Posterior cingulate gyrus (tissue), 11 donors: ENCODE measurements around the gene PHACTR1.
"Not testable (repeated sequence)": the region's sequence is repeated elsewhere in the genome, so short reads cannot be mapped to it uniquely, and the experiment has no call there.

Experiments used
- DNase-seq, 10 donors: peaks; one replicate each; pipeline versions ENCODE4 v3.0.0 to v3.0.0-alpha.2; 2020 to 2021; ENCODE audit warnings: mixed read lengths in 3 of 10
- intact Hi-C: fragments of 100-400 bp; cut with DNase I; formaldehyde crosslinking; loops from one replicate; pipeline ENCODE4 v1.15.1; 2023

The PHACTR1 gene

DNA sequence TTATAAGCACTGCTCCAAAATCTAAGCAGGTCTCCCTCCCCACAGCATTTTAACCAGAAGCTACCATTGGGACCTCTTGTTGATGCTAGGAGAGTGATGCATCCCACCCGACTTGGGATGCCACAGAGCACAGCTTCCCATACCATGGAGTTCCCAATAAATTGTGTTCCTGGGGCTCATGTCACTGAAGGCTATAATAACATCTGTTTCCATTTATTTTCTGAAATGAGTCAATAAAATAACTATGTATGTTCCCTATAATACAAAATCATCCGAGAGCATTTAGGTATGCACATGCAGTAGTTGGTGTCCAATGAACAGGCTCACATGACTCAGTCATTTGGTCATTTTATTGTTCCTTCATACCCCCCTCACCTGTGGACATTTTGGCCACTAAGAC is 407.6 kb downstream of the PHACTR1 start:
- no peak for DNase-seq
- intact Hi-C loops, result no loop called here

GRCh38 chr6:13125841-13126240 is 409.3 kb downstream of the PHACTR1 start:
- intact Hi-C loops, result no loop called here
- no peak for DNase-seq

- intact Hi-C loops, result no loop called here
- no peak for DNase-seq
These were observed 415.5 kb downstream of the PHACTR1 start for GRCh38 chr6:13131935-13132661.

DNA sequence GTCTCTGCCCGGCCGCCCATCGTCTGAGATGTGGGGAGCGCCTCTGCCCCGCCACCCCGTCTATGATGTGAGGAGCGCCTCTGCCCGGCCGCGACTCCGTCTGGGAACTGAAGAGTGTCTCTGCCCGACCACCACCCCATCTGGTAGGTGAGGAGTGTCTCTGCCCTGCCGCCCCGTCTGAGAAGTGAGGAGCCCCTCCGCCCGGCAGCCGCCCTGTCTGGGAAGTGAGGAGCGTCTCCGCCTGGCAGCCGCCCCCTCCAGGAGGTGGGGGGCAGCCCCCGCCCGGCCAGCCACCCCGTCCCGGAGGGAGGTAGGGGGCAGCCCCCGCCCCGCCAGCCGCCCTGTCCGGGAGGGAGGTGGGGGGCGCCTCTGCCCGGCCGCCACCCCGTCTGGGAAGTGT is 417.3 kb downstream of the PHACTR1 start:
- intact Hi-C loops, DNase-seq: not testable (repeated sequence)

- no peak for DNase-seq
- intact Hi-C loops, result no loop called here
These were observed 418.6 kb downstream of the PHACTR1 start for GRCh38 chr6:13135152-13135551.

GRCh38 chr6:13139119-13139518 is 422.6 kb downstream of the PHACTR1 start:
- no peak for DNase-seq
- intact Hi-C loops, result no loop called here

DNA sequence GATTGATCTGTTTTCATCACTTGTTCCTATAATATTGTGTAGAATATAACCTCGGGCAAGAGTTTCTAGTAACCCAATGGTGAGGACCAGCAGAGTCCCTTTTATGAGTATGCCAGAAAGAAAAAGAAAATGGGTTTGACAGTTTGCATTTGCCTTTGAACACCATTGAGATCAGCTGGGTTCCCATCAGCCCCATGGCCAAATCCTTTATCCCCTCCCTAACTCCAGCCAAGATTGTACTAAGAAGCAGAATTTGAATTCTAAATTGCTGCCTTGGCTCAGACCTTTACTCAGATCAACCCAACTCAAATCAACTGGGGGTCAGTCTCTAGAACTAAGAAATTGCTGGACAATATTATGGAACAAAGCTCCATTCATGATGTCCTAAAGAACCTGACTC is 424.4 kb downstream of the PHACTR1 start:
- intact Hi-C loops, result no loop called here
- DNase-seq, result no peak

DNA sequence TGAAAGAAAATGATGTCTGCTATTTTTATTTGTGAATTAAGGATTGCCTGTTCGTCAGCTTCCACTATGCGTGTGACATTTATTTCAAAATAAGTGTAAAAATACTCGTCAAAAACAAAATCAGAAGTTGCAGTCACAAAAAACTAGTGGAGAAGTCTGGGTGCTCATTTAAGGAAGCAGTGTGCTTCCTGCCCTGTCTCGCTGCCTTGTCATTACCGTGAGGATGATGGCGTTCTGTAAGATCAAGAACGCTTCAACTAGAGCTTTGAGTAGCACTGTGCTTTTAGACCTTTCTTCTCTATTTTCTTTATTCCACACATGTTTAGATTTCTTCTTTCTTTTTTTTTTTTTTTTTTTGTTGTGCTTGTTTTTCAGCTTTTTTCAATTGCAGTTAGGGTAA is 424.8 kb downstream of the PHACTR1 start:
- intact Hi-C loops, result no loop called here
- DNase-seq, result no peak

- intact Hi-C loops, result no loop called here
- DNase-seq, result no peak
These were observed 426.0 kb downstream of the PHACTR1 start for GRCh38 chr6:13142611-13143010.

GRCh38 chr6:13146442-13146841 is 429.9 kb downstream of the PHACTR1 start:
- intact Hi-C loops, result no loop called here
- DNase-seq, result no peak

DNA sequence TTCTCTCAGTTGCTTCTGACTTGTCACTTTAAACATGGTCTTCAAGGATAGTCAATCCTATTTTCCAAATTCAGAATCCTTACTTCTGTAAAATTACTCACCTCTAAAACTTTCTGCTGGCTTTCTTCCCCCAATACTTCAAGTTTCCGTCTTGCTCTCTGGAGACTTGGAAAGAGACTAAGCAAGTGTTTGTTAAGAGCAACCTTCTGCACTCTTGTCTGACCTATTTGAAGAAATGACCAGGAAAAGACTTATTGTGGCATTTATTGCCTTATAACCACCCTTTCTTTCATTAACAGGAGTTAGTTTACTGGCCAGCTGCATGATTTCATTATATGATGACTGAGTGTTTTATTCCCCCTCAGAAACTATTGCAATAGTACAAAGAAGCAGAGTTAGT is 430.8 kb downstream of the PHACTR1 start:
- intact Hi-C loops, result no loop called here
- no peak for DNase-seq

- no peak for DNase-seq
These were observed 431.2 kb downstream of the PHACTR1 start for GRCh38 chr6:13147782-13148181.

DNA sequence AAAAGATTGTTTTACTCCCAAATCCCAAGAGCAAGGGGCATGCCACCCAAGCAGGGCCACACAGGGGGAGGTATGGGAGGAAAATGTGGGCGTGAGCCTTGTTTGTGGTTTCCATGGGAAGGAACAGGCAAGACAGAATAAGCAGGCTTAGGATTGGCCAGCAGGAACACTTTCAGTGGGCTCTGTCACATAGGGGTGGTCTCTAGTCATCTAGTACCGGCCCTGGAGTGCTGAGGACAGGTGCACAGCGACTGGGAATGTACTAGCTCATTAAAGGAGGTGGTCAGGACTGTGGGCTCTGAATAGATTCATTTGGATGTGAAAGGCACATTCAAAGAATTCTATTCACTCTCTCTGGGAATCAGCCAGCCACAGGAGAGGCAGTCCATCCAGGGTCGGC is 436.2 kb downstream of the PHACTR1 start:
- intact Hi-C loops, result no loop called here

More at GRCh38 chr6:13147782-13148181, 431.2 kb downstream of the PHACTR1 start:
- intact Hi-C loops, result no loop called here

DNA sequence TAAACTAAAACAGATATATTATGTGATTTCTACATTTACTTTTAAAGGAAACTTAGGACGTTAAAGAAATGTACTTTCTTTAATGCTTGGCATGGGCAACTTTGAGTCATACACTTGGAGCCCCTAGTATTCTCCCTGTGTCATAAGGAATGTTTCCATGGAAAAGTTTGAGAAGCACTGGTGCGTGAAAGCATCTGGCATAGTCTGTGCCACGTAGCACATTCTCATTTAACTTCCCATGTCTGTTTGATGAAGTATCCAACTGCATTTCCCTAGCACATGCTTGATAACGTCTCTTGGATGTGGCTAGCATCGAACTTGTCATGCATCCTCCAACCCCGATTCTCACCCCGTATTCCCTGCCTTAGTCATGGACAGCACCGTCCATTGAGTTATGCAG is 439.8 kb downstream of the PHACTR1 start:
- intact Hi-C loops, result no loop called here
- no peak for DNase-seq

More for the DNA sequence above, 436.2 kb downstream of the PHACTR1 start:
- DNase-seq, result no peak

DNA sequence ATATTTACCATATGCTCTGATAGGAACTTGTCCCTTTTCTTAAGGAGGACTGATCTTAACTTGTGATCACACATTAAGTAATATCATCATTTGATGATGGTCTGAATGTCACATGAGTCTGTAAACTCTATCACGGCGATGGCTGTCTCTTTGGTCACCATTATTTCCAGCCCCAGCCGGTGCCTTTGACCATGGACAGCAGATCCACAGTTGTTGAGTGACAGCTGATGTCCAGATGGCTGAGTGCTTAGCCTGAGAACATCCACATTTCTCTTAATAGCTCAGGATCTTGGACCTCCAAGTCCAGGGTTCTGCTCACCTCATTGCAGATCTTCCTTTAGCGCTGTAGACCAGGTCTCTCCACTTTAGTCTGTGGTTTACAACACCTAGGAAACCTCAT is 440.7 kb downstream of the PHACTR1 start:
- intact Hi-C loops, result no loop called here
- no peak for DNase-seq

DNA sequence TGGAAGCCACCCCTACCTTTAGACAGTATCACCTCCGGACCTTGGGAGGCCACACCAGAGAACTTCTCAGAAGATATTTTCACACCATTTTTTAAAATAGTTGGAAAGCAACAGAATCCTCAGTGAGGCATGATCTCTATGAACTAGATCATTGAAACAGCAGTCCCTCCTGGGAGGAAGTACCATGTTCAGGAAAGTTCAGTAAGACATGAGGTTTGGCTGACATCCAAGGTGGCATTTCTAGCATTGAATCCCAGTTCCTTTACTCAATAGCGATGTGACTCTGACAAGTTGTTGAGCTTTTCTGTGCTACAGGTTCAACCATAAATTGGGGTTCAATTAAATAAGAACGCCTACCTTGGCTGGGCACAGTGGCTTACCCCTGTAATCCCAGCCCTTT is 442.7 kb downstream of the PHACTR1 start:
- DNase-seq, result no peak
- intact Hi-C loops, result no loop called here

DNA sequence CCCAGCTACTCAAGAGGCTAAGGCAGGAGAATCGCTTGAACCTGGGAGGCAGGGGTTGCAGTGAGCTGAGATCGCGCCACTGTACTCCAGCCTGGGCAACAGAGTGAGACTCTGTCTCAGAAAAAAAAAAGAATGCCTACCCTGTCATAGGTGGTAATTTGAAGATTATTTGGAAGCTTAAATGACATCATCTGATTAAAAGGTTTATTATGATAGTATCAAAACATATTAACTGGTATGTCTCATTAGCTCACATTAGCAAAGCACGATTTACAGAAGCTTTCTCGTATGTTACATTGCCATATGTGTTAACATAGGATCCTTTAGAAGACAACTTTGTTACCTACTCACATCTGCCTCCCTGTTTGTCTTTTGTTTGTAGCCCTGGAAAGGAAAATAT is 443.3 kb downstream of the PHACTR1 start:
- intact Hi-C loops, DNase-seq: not testable (repeated sequence)

GRCh38 chr6:13163161-13163944 is 446.8 kb downstream of the PHACTR1 start:
- DNase-seq, result no peak
- intact Hi-C loops, result no loop called here

- no peak for DNase-seq
- intact Hi-C loops, result no loop called here
These were observed 447.7 kb downstream of the PHACTR1 start for GRCh38 chr6:13164291-13164690.

DNA sequence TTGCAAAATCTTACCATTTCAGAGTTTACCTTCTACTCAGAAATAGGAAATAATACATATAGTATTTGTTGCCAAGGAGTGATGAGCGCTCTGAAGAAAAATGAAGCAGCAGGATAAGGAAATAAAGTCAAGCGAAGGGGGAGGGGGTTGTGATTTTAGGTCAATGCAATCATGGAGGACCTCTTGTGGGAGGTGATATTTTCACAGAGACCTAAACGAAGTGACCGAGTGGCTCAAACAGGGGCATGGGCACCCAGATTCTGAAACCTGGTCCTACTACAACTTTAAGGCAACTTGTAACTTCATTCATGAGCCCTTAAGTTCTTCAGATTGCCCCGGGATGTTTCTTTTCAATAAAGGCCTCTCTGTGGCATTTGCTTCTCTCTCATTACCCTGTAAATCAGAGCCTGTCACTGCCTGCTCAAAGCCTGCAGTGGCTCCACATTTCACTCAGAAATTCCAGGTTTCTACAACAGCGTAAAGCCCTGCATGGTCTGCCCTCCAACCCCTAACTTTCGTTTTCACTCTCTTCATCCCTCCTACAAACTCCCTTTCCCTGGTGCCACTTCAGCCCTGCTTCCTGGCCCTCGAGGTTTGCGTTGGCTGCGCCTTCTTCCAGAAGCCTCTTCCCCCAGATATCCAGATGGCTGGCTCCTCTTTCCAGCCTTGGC is 449.1 kb downstream of the PHACTR1 start:
- DNase-seq, result no peak
- intact Hi-C loops, result no loop called here

DNA sequence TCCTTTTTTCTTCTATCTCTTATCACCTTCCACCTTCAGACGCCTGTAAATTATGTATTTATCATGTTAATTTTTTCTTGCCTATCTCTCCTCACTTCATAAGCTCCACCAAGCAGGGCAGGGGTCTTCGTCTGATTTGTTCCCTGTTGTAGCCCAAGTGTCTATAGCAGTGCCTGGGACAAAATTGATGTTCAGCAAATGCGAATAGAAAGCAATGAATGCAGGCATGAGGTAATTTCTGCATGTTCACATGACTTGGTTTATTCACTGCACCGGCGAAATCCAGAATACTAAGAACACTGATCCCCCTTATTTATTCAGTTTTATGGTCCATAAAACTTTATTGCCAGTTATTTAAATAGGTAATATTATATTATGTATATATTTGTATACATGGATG is 449.7 kb downstream of the PHACTR1 start:
- intact Hi-C loops, result no loop called here

DNA sequence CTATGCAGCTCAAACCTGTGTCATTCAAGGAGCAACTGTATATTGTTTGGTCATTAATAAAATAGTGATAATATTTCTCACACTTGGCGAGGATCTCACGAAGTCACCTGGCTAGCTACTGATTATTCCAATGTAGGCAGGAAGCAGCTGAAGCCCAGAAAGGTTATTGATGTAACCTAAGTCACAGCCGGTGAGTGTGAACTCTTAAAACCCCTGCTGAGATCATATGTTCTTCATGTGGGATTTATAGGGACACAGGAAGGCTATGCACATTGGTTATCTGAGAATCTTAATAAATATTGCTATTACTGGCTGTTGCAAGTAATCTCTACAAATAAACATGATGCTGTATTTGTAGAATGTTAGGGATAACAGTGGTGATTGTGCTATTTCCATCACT is 450.3 kb downstream of the PHACTR1 start:
- no peak for DNase-seq

More for the DNA sequence above, 449.7 kb downstream of the PHACTR1 start:
- no peak for DNase-seq

More for the DNA sequence above, 450.3 kb downstream of the PHACTR1 start:
- intact Hi-C loops, result no loop called here
